Osteocyte (in vitro differentiated cells): ENCODE results near the gene RNGTT. TPM values are rescaled to one million over a fixed set of nuclear protein-coding genes. Genes with fewer than 3 reads are reported as not detected.

ENCODE experiments used
- DNase-seq: peaks from one replicate; pipeline ENCODE4 v3.0.0; 2021; ENCODE audit warnings: mixed read lengths; ENCODE audit not compliant: unreplicated experiment; ENCODE audit errors: extremely low spot score
- H3K27ac Mint-ChIP-seq: one replicate; pipeline ENCODE4 v1.8.0; 2021; ENCODE audit warnings: mild to moderate bottlenecking, mixed read lengths; ENCODE audit not compliant: unreplicated experiment
- H3K27me3 Mint-ChIP-seq: one replicate; pipeline ENCODE4 v1.8.0; 2021; ENCODE audit warnings: mixed read lengths; ENCODE audit not compliant: unreplicated experiment
- H3K36me3 Mint-ChIP-seq: one replicate; pipeline ENCODE4 v1.8.0; 2021; ENCODE audit warnings: mixed read lengths; ENCODE audit not compliant: unreplicated experiment
- H3K4me1 Mint-ChIP-seq: one replicate; pipeline ENCODE4 v1.8.0; 2021; ENCODE audit warnings: mixed read lengths; ENCODE audit not compliant: unreplicated experiment
- H3K4me3 Mint-ChIP-seq: one replicate; pipeline ENCODE4 v1.8.0; 2021; ENCODE audit warnings: mild to moderate bottlenecking, moderate library complexity, mixed read lengths; ENCODE audit not compliant: unreplicated experiment
- H3K9me3 Mint-ChIP-seq: one replicate; pipeline ENCODE4 v1.8.0; 2021; ENCODE audit warnings: mixed read lengths; ENCODE audit not compliant: unreplicated experiment
- CTCF ChIP-seq: fragments of 200-600 bp; sonication (generic); IDR thresholded peaks from 2 replicates; pipeline ENCODE4 v1.5.0; 2021; ENCODE audit warnings: antibody characterized with exemption, mild to moderate bottlenecking, moderate library complexity
- total RNA-seq: library from RNA; stranded (reverse); gene quantifications from 2 replicates; pipeline ENCODE4 v1.2.1, GENCODE V29; 2021

RNGTT gene
- total RNA-seq, 1 donor from 2014 or later: 12.7 TPM

- Mint-ChIP-seq H3K4me3 (no peak overlapping the region), H3K27me3 (no peaks in the 10 kb centered on the region)
- DNase-seq: no peak
Observed at GRCh38 chr6:88810701-88811100, 152.7 kb downstream of the RNGTT start.

GRCh38 chr6:88810089-88810488 is 153.3 kb downstream of the RNGTT start:
- H3K4me3 Mint-ChIP-seq: no peak overlapping the region
- H3K4me1 Mint-ChIP-seq: peaks cover 6% of the 10 kb centered on the region
- H3K9me3 Mint-ChIP-seq: peaks cover 14% of the 10 kb centered on the region
- H3K27me3 Mint-ChIP-seq: no peaks in the 10 kb centered on the region
- no peak for TF ChIP-seq CTCF
- H3K27ac Mint-ChIP-seq: no peak overlapping the region
- DNase-seq: no peak
- H3K36me3 Mint-ChIP-seq: peaks cover 8% of the 10 kb centered on the region

More at GRCh38 chr6:88810701-88811100, 152.7 kb downstream of the RNGTT start:
- Mint-ChIP-seq H3K27ac (no peak overlapping the region), H3K36me3 (peaks cover 8% of the 10 kb centered on the region), H3K4me1 (peaks cover 2% of the 10 kb centered on the region), H3K9me3 (peaks cover 11% of the 10 kb centered on the region)
- no peak for TF ChIP-seq CTCF

GRCh38 chr6:88808381-88808780 is 155.0 kb downstream of the RNGTT start:
- TF ChIP-seq CTCF: no peak
- peaks cover 8% of the 10 kb centered on the region for H3K36me3 Mint-ChIP-seq
- H3K27me3 Mint-ChIP-seq: no peaks in the 10 kb centered on the region
- peaks cover 14% of the 10 kb centered on the region for H3K9me3 Mint-ChIP-seq
- DNase-seq: no peak
- no peak overlapping the region for H3K4me3 Mint-ChIP-seq
- peaks cover 11% of the 10 kb centered on the region for H3K4me1 Mint-ChIP-seq
- H3K27ac Mint-ChIP-seq: no peak overlapping the region

GRCh38 chr6:88807622-88808021 is 155.8 kb downstream of the RNGTT start:
- no peak overlapping the region for H3K4me3 Mint-ChIP-seq
- peaks cover 14% of the 10 kb centered on the region for H3K9me3 Mint-ChIP-seq
- DNase-seq: no peak
- no peaks in the 10 kb centered on the region for H3K27me3 Mint-ChIP-seq
- H3K36me3 Mint-ChIP-seq: peaks cover 8% of the 10 kb centered on the region
- no peak for TF ChIP-seq CTCF
- no peak overlapping the region for H3K27ac Mint-ChIP-seq
- H3K4me1 Mint-ChIP-seq: peaks cover 11% of the 10 kb centered on the region

- no peak for TF ChIP-seq CTCF
- H3K27ac Mint-ChIP-seq: no peak overlapping the region
- peaks cover 14% of the 10 kb centered on the region for H3K9me3 Mint-ChIP-seq
- no peaks in the 10 kb centered on the region for H3K27me3 Mint-ChIP-seq
- peaks cover 10% of the 10 kb centered on the region for H3K36me3 Mint-ChIP-seq
- peaks cover 19% of the 10 kb centered on the region for H3K4me1 Mint-ChIP-seq
- no peak for DNase-seq
- H3K4me3 Mint-ChIP-seq: no peak overlapping the region
Observed at GRCh38 chr6:88806728-88807127, 156.7 kb downstream of the RNGTT start.
